Measurements from ENCODE around the gene RAB19. TPM values are rescaled to one million over a fixed set of nuclear protein-coding genes. Genes with fewer than 3 reads are reported as not detected.

Gene RAB19
- total RNA-seq, 2 donors from 2014 or later: not detected

Other genes with a start within 250 kb of the RAB19 start
- gene KDM7A, start 227.1 kb upstream of the RAB19 start, total RNA-seq: 10 to 100 TPM in 1 of 2 donors, 1 to 10 TPM in 1; 9.0 to 12.7 TPM
- 10 to 100 TPM; 11.4 to 18.7 TPM for gene SLC37A3, start 5.5 kb upstream of the RAB19 start, total RNA-seq
- gene MKRN1, start 75.4 kb downstream of the RAB19 start, total RNA-seq: 10 to 100 TPM; 65.4 to 79.2 TPM
- 10 to 100 TPM in 1 of 2 donors, 1 to 10 TPM in 1; 9.6 to 19.0 TPM for gene DENND2A, start 236.8 kb downstream of the RAB19 start, total RNA-seq